ENCODE data around the gene PLXNA4.

- TF ChIP-seq TSHZ1 (tag by site-specific recombination; IDR thresholded peaks at IDR 0.05; ENCODE audit: borderline replicate concordance) (no peak), ZSCAN16 (tag by site-specific recombination; IDR thresholded peaks at IDR 0.05) (no peak), ZNF121 (tag by site-specific recombination; IDR thresholded peaks at IDR 0.05) (no peak), HOXD13 (CRISPR knock-in tag; IDR thresholded peaks at IDR 0.05; ENCODE audit: borderline replicate concordance) (no peak), PRDM10 (tag by site-specific recombination; IDR thresholded peaks at IDR 0.05) (no peak), ATF2 (tag by site-specific recombination; IDR thresholded peaks at IDR 0.05; ENCODE audit: low read depth) (no peak), CTCF (tag by site-specific recombination; IDR thresholded peaks at IDR 0.05) (no peak), ZEB2 (tag by site-specific recombination; IDR thresholded peaks at IDR 0.05) (no peak), ZNF701 (tag by site-specific recombination; IDR thresholded peaks at IDR 0.05) (no peak), PATZ1 (tag by site-specific recombination; IDR thresholded peaks at IDR 0.05) (no peak), ZNF521 (tag by site-specific recombination; IDR thresholded peaks at IDR 0.05) (no peak), OSR2 (tag by site-specific recombination; IDR thresholded peaks at IDR 0.05) (no peak), ZNF792 (tag by site-specific recombination; IDR thresholded peaks at IDR 0.05) (no peak), ZNF510 (tag by site-specific recombination; IDR thresholded peaks at IDR 0.05; ENCODE audit: insufficient replicate concordance) (no peak)
Measured at GRCh38 chr7:132116369-132116768, 459.9 kb downstream of the PLXNA4 start.

All from HEK293 (cell line).